Measurements from ENCODE around the gene SNRPD1.

GRCh38 chr18:21593540-21594257, 18.4 kb upstream of the SNRPD1 start:
- TF ChIP-seq REST (IDR thresholded peaks at IDR 0.05; ENCODE audit: insufficient read depth in 1 of 2, low read depth in 2 of 2, low read length in 2 of 2) (no peak), TAF1 (IDR thresholded peaks at IDR 0.05; ENCODE audit: borderline replicate concordance, insufficient read depth, low read length) (no peak), POLR2AphosphoS5 (IDR thresholded peaks at IDR 0.05; ENCODE audit: low read depth, low read length) (no peak), SIN3A (IDR thresholded peaks at IDR 0.05; ENCODE audit: borderline replicate concordance, insufficient read depth, low read length) (no peak)

Data from PFSK-1 (cell line).